GM18517 (cell line): ENCODE data around the gene B3GNT7.

Experiments
- ATAC-seq: cut with Tn5 transposase; IDR thresholded peaks from one replicate; pipeline ENCODE4 v1.9.1; 2021; ENCODE audit warnings: mild to moderate bottlenecking, moderate library complexity; ENCODE audit not compliant: unreplicated experiment

B3GNT7 gene

DNA sequence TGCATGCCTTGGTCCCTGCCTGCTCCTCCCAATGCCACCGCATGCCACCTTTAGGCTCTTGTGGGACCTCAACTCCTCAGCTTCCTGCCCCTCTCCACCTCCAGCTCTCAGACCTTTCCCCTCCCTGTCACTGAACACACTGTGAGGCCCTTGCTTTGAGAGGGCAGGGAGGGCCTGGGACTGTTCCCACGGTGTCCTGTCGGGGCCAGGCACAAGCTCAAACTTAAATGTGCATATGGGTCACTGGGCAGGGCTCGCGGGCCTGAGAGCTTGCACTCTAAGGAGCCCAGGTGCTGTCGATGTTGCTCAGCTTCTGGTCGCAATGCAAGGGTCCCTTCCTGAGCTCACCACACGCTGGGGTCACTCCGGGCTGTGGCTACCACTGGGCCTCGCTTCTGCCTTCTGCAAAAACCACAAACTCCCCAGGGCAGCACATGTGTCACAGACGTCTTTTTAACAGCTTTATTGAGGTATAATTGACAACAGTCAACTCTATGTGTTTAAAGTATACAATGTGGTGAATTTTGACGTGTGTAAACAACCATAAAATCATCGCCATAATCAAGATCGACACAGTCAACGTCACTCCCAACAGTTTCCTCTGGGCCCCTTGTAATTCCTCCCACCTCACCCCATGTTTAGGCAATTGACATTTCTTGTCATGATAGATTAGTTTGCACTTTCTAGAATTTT is 11.9 kb upstream of the B3GNT7 start:
- ATAC-seq: no peak

DNA sequence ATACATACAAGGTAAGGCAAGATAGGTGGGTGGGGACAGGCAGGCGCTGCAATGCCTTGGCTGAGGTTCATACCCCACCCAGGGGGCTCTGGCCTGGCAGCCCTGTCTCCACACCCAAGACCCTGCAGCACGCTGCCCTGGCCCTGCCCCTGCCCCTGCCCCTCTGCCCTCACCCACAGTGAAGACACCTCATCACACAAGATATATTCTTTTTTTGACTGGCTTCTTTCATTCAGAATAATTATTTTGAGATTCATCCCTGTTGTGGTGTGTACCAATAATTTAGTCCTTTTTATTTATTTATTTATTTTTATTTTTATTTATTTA is 11.4 kb upstream of the B3GNT7 start:
- no peak for ATAC-seq

DNA sequence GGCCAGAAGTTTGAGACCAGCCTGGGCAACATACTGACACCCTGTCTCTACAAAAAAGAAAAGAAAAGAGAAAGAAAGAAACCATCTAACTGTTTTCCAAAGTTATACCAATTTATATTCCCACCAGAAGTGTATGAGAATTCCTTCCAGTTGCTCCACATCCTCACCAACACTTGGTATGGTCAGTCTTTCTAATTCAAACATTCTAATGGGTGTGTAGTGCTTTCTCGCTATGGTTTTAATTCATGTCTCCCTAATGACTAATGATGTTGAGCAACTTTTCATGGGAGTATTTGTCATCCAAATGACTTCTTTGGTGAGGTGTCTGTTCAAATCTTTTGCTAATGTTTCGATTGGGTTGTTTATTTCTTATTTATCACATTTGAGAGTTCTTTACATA is 10.5 kb upstream of the B3GNT7 start:
- ATAC-seq: no peak

DNA sequence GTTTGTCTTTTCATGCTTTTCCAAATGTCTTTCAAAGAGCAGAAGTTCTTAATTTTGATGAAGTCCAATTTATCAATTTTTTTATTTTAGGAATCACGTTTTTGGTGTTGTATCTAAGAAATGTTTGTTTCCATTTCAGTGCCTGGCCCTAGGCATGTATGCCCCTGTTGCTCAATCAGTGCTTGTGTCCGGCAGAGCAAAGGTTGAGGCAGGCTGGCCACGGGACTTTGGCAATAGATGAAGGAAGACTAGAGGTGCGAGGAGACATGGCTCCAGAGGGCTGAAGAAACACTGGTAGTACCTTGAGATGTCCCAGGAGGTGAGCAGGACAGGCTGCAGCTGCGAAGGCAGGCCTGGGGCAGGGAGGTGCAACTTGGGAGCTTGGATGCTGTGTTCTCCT is 10.1 kb upstream of the B3GNT7 start:
- ATAC-seq: no peak

DNA sequence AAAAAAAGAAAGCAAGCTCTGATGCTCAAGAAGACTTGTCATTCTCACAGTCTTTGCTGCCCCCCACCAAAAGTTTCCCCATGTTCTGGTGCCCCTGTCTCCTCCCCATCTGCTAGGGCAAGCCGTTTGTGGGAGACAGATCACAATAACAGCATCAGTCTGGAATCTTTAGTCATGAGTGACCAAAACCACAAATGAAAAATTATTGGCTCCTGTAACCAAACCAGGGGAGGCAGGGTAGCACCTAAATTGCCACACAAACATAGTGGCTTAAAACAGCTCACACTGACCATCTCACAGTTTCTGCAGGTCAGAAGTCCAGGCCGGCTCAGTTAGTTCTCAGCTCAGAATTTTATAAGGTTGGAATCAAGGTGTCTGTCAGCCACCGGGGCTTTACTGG is 9.1 kb upstream of the B3GNT7 start:
- no peak for ATAC-seq

DNA sequence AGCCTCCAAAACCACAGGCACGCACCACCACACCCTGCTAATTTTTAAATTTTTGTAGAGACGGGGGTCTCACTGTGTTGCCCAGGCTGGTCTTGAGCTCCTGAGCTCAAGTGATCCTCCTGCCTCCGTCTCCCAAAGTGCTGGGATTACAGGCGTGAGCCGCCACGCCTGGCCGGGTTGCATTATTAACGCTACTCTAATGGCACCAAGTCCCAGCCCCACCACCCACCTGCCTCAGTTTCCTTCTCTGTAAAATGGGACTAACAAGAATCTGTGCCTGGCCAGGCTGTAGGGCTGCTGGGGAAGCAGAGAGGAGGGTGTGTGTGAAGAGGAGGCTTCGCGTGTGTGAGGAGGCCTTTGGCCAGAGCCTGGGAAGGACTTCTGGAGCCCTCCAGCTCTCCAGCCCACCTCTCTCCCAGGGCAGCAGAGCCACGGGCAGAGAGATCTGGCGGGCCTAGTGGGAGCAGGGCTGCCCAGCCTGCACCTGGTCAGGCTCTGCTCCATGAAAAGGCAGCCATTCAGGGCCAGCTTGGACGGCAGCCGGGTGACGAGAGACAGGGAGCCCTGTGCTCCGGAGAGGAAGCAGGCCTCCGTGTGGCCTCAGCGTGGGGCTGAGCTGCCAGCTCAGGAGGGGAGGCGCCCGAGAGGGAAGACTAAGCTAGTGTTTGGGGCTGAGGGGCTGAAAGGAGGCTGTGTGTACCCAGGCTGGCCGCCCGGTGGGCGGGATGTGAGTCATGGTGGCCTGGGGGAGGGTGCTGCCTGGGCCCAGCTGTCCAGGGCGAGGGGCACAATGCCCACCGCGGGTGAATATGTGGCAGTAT is 7.4 kb upstream of the B3GNT7 start:
- ATAC-seq: no peak

DNA sequence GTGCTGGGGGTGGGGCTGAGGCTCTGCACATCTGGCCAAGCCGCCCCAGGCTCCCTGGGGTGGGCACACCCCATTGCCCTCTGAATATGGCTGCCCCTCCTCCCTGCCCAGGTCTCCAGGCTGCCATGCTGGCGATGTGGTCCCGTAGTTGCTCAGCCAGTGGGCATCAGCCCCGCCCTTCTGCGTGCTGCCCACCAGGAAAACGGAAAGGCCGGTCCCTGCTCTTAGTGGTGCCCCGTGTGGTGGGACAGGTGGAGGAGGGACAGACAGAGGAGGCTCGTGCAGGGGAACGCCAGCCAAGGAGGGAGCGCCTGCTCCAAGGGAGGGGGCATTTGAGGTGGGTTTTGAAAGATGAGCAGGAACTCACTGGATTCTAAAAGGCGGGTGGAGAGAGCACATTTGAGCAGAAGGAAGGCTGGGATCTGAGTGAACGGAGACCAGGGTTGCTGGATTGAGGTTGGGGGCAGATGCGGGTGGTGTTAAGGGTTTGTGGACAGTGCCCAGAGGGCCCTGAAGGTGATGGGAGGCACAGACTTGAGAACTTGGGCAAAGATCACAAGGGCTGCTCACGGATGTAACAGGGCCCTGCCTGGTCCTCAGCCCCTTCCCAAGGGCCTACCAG is 6.7 kb upstream of the B3GNT7 start:
- no peak for ATAC-seq

DNA sequence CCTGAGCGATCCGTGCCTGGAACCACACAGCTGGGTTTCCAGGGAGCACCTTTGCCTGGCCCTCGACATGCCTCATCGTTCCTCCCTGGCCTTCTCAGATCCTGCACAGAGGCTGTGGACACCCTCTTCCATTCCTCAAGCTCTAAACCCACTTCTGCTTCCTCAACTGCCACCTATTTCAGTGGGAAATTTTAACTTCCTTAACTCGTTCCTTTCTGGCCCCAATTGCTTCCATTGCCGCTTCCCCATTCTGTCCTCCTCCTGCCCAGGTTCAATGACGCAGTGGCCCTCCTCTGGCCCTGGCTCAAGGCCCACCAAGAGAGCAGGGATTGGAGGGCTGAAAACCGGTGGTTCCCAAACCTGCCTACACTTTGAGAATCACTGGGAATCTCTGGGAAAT is 4.8 kb upstream of the B3GNT7 start:
- no peak for ATAC-seq

DNA sequence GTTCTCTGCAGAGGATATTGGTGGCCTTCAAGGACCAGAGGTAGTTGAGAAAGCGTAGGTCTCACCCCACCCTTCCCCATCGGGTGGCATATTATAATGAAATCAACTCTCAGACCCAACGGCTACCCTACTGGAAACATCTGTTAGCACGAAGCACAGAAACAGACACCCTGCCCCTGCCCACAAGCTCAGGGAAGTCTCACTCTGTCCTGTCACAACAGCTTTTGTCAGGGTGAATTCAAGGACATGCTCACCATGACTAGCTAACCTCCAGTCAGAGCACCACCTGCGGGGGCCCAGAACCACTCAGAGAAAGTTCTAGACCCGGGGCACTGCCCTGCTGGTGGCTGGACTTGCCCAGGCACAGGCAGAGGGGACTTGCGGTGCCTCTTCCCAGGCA is 3.5 kb upstream of the B3GNT7 start:
- no peak for ATAC-seq

DNA sequence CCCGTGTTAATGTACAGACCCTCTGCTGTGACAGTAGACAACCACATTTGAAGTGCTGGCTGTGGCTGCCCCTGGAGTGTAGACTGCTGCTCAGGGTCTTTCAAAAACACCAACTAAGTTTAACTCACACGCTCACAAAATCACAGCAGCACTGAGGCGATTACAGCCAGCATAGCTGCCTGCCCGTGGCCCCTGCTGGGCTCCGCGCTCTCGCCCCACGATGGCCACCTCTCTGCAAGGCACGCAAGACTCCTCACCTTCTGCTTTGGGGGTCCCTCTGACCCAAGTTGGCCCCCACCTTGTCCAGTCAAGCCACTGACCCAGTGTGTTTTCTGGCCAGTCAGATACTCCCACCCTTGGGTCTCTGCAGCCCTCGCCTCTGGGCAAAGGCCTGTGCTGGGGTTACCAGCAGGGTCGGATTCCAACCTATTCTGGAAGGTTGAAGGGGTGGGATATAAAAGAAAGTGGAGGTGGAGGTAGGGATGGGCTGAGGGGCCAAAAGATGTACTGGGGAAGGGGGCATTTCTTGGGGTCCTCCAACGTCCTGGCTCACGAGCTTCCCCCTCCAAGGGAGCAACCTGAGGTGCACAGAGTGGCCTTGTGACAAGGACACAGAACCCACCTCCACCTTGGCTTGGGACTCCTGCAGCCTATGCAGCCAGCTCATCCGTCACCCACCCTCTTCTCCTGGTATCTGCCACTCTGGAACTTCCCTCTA is 2.9 kb upstream of the B3GNT7 start:
- ATAC-seq: no peak

DNA sequence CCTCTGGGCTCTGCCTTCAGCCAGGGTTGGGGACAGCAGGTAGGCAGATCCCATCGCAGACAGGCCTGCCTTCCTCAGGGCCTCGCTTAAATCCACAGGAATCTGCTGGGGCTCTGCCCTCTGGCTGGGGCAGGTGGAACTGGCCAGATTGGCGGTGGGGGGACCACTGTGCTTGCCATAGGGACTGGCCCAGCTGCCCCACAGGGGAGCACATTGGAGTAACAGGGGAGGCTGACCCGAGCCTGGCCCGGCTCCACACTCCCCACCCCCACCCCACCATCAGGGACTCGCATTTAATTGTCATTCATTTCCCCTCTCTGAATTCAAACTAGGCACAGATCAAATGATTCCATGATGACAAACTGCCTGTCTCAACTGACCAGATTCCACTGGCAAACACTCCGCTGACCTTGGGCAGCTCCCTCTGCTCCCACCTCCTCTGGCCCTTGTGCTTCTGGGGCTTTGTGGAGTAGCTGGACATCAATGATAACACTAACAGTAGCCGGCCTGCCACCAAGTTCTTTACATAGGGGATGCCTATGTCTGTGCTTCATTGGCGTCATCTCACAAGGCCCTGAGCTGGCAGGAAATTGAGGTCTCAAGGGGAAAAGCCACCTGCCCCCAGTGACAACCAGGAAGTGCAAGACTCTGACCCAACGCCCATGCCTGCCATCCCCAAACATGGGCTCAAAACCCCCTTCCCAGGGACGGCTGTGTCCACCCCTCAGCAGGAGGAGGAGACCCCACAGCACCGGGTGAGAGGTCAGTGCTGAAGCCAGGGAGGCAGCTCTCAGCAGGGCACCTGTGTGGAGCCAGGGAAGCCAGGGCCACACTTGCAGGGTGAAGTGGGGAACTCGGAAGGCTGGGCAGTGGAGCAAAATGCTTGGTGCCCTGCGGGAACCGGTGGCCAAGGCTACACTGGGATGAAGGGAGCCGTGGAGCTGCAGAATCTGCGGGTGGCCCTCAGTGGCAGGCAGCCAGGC is 2.1 kb upstream of the B3GNT7 start:
- ATAC-seq: peak; percentile 55

DNA sequence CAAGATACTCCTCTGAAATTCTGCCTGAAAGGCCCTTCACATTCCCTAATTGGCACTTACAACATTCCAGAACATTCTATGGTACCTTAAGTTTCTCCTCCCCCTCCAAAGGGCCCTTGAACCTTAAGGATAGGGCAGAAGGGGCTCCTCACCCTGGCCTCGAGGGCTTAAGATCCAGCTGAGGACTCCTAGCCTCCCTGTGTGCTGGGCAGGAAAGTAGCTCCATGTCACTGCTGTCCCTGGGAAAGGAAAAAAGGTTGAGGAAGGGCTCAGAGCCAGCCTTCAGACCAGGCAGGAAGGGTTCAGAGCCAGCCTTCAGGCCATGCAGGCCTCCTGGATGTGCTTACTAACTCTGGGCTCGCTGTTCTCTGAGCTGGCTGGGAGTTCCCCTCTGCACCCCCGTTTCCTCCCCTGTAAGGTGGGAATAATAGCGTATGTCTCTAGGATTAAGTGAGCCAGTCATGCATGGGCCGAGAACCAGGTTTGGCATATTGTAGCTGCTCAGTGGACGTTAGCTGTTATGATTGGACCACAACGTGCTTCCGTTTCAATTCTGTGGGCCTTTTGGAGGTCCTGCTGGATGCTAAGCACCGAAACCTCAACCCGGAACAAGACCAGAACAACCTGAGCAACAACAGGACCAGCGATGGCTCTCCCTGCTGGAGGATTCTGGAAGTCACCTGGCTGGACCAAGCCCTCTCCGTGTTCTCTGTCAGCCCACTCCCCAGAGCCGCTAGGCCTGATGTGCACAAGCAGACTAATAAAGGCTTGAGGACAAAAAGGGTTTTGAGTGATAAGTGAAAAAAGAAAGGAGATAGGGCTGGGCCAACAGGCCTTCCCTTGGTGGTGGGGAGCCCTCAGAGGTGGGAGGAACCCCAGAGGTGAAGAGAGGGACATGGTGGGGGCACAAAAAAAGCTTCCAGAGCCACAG is 1.0 kb upstream of the B3GNT7 start:
- ATAC-seq: peak; percentile 49

DNA sequence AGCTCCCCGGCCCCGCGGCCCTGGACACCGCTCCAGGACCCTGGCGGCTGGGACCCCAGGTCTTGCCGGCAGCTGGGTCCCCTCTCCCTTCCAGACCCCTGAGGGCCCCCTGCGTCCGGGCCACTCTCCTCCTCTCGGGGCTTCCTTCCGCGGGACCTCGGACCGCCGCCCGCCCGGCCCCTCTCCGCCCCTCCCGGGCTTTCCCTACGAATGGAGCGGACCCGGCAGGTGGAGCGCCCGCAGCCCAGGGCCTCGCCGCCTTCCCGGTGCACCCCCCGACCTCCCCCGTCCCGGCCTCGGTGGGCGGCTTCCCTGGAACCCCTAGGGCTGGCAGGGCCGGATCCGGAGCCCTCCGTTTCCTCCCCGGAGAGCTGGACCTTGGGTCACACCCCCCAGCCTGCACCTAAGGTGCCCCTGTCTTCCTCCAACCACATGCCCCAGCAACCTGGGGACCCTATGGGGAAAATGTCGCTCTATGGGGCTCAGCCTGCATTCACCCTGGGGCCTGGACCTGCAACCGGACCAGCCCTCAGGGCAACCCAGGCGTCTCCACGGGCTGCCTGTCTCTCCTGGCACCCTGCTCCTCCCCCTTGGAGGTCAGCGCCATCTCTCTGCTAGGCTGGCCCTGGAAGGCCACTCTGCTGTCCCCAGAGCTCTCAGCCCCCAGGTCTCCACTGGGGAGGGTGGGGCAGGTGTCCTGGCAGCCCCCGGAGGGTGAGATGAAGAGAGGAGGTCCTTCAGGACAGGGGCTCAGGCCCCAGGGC is 730 bp downstream of the B3GNT7 start:
- no peak for ATAC-seq

DNA sequence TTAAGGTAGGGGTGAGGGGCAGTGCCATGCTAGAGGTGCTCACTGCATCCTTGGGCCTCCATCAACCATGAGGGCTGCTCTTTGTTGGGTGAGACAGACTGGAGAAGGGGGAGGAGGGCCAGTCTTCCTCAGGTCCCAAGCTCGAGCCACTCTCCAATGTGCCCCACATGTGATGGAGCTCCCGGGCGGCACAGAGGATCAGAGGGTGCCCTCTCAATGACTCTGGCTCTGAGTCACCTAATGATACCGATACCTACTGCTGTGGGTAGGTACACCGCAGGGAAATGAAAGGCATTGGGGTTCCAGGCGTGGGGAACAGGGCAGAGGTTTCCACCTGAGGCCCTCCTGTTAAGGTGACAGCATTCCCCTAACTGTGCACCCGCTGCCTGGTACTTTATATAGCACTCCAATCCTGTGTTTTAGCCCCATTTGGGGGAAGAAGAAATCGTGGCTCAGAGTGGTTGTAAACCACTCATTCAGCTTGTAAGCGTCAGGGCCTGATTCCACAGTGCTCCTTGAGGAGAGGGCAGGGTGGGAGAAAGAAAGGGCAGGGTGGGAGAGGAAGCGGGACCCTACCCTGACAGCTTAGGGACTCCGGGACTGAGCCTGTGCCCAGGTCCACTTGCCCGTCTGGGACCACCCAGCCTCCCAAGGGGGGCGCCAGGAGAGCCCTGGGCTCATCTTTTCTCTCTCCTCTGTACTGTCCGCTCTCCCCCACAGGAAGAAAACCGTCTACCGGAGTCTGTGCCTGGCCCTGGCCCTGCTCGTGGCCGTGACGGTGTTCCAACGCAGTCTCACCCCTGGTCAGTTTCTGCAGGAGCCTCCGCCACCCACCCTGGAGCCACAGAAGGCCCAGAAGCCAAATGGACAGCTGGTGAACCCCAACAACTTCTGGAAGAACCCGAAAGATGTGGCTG is 1.8 kb downstream of the B3GNT7 start:
- ATAC-seq: no peak

DNA sequence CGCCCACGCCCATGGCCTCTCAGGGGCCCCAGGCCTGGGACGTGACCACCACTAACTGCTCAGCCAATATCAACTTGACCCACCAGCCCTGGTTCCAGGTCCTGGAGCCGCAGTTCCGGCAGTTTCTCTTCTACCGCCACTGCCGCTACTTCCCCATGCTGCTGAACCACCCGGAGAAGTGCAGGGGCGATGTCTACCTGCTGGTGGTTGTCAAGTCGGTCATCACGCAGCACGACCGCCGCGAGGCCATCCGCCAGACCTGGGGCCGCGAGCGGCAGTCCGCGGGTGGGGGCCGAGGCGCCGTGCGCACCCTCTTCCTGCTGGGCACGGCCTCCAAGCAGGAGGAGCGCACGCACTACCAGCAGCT is 2.4 kb downstream of the B3GNT7 start:
- ATAC-seq: no peak

DNA sequence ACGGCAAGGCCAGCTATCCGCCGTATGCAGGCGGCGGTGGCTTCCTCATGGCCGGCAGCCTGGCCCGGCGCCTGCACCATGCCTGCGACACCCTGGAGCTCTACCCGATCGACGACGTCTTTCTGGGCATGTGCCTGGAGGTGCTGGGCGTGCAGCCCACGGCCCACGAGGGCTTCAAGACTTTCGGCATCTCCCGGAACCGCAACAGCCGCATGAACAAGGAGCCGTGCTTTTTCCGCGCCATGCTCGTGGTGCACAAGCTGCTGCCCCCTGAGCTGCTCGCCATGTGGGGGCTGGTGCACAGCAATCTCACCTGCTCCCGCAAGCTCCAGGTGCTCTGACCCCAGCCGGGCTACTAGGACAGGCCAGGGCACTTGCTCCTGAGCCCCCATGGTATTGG is 3.1 kb downstream of the B3GNT7 start:
- no peak for ATAC-seq

DNA sequence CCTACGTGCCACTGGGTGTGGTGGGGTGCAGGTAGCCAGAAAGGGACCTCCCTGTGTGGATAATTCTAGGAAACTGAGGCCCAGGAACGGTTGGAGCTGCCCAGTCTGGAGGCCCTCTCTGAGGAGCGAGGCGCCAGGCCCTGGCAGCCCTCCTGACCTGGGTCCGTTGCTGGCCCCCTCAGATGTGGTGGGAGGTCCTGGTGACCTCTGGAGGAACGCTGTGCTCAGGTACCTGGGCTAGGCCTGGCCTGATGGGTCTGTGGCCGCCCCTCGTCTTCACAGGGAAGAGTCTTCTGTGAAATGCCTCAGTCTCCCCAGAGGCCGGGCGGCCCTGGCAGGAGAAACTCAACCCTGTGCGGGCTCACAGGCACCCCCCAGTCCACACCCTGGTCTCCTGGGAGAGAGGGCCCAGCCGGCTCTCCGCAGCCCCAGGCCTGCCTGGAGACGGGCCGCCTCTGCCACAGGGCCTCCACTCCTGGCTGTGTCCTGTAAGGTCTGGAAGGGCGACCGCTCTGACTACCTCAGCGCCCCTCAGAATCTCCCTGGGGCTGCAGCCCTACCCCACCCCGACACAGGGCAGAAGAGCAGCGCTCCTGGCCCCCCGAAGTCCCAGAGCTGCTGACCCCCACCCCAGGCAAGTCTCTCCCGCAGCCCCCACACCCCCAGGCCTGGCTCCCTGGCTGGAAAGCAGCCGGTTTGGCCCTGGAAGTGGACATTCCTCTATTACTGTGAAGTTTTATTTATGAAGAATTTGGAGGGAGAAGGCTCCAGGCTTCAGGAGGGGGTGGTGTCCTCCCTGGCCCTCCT is 3.7 kb downstream of the B3GNT7 start:
- no peak for ATAC-seq
